Testis (tissue), 2 donors: ENCODE results near the gene PKHD1.

Source experiments
- POLR2A ChIP-seq: fragments of 450-650 bp; IDR thresholded peaks from one replicate; pipeline ENCODE4 v1.6.1; 2017; ENCODE audit warnings: antibody characterized with exemption, mild to moderate bottlenecking, moderate library complexity
- TF ChIP-seq, protein P1 (sequence below), 3 experiments: fragments of 450-650 bp in 2 of 3; fragments of 200-600 bp in 1 of 3; sonication (generic) in 1 of 3; IDR thresholded peaks; one replicate each; pipeline ENCODE4 v1.5.1; 2016 to 2019; ENCODE audit warnings: antibody characterized with exemption in 3 of 3, mild to moderate bottlenecking in 2 of 3, moderate library complexity in 1 of 3

DNA sequence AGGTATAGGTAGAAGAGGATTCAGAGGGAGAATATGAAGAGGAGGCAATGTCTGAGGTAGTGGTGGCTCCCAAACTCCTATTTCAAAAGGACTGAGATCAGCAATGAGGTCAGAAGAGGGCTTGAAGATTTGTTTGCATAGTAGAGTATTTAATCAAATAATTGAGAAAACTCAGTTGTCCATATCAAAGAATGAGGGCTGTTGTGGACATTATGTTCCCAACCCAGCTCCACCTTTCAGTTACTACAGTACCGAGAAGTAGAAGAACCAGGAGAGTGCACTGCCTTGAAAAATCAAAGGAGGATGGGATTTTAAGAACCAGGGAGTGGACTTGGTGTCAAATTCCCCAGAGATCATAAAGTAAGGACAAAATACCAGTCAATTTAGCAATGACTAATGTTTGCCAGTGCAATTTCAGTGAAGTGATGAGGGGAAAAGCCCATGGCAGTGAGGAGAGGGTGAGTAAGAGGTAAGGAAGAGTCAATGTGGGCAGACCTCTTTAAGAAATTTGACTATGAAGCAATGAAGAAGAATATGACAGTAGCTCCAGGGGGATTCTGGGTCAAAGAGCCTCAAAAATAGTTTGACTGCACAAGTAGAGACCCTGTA is 382.4 kb downstream of the PKHD1 start:
- TF ChIP-seq, protein P1, sequence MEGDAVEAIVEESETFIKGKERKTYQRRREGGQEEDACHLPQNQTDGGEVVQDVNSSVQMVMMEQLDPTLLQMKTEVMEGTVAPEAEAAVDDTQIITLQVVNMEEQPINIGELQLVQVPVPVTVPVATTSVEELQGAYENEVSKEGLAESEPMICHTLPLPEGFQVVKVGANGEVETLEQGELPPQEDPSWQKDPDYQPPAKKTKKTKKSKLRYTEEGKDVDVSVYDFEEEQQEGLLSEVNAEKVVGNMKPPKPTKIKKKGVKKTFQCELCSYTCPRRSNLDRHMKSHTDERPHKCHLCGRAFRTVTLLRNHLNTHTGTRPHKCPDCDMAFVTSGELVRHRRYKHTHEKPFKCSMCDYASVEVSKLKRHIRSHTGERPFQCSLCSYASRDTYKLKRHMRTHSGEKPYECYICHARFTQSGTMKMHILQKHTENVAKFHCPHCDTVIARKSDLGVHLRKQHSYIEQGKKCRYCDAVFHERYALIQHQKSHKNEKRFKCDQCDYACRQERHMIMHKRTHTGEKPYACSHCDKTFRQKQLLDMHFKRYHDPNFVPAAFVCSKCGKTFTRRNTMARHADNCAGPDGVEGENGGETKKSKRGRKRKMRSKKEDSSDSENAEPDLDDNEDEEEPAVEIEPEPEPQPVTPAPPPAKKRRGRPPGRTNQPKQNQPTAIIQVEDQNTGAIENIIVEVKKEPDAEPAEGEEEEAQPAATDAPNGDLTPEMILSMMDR (IDR thresholded peaks at IDR 0.05), result no peak
- TF ChIP-seq POLR2A, result no peak
